H9 (cell line): ENCODE data around the gene GPC3. TPM values are rescaled to one million over a fixed set of nuclear protein-coding genes. Genes with fewer than 3 reads are reported as not detected.

Source experiments
- DNase-seq: peaks from one replicate; pipeline ENCODE4 v3.0.0-alpha.2; 2017
- H2AFZ ChIP-seq: one replicate; pipeline ENCODE4 v1.6.1; 2013; ENCODE audit warnings: mild to moderate bottlenecking, low read length, control low read depth, moderate library complexity
- H2AK5ac ChIP-seq: 2 replicates; pipeline ENCODE4 v1.6.1; 2013; ENCODE audit warnings: low read length, control low read depth, mixed read lengths; ENCODE audit not compliant: insufficient read length
- H2BK120ac ChIP-seq: one replicate; pipeline ENCODE4 v1.6.1; 2013; ENCODE audit warnings: low read depth, mild to moderate bottlenecking, low read length, control low read depth, inconsistent platforms; ENCODE audit not compliant: poor library complexity, severe bottlenecking
- H2BK12ac ChIP-seq: 2 replicates; pipeline ENCODE4 v1.6.1; 2013; ENCODE audit warnings: low read length, control low read depth, mixed read lengths, low read depth; ENCODE audit not compliant: insufficient read length
- H2BK15ac ChIP-seq: 2 replicates; pipeline ENCODE4 v1.6.1; 2013; ENCODE audit warnings: low read depth, low read length, control low read depth
- H2BK20ac ChIP-seq: one replicate; pipeline ENCODE4 v1.6.1; 2013; ENCODE audit warnings: low read depth, mild to moderate bottlenecking, low read length, control low read depth, inconsistent platforms; ENCODE audit not compliant: poor library complexity, severe bottlenecking
- H2BK5ac ChIP-seq: 2 replicates; pipeline ENCODE4 v1.6.1; 2013; ENCODE audit warnings: low read length, control low read depth, mixed read lengths; ENCODE audit not compliant: insufficient read length
- H3K14ac ChIP-seq: 2 replicates; pipeline ENCODE4 v1.6.1; 2013; ENCODE audit warnings: low read length, control low read depth; ENCODE audit not compliant: insufficient read depth
- H3K18ac ChIP-seq: 2 replicates; pipeline ENCODE4 v1.6.1; 2013; ENCODE audit warnings: low read depth, mild to moderate bottlenecking, mixed read lengths, low read length, control low read depth; ENCODE audit not compliant: insufficient read length
- H3K23ac ChIP-seq: 2 replicates; pipeline ENCODE4 v1.6.1; 2013; ENCODE audit warnings: low read length, control low read depth, mixed read lengths, low read depth; ENCODE audit not compliant: insufficient read length
- H3K23me2 ChIP-seq: 2 replicates; pipeline ENCODE4 v1.6.1; 2013; ENCODE audit warnings: low read depth, mild to moderate bottlenecking, mixed read lengths, low read length, control low read depth; ENCODE audit not compliant: insufficient read length, poor library complexity, severe bottlenecking
- H3K27ac ChIP-seq: 2 replicates; pipeline ENCODE4 v1.5.1; 2013; ENCODE audit warnings: low read length, control low read depth, mixed read lengths, low read depth; ENCODE audit not compliant: insufficient read length
- H3K27me3 ChIP-seq: 2 replicates; pipeline ENCODE4 v1.6.1; 2013; ENCODE audit warnings: low read length, control low read depth, inconsistent platforms; ENCODE audit not compliant: insufficient read depth
- H3K4ac ChIP-seq: 2 replicates; pipeline ENCODE4 v1.6.1; 2013; ENCODE audit warnings: low read depth, mild to moderate bottlenecking, control low read depth, inconsistent platforms, low read length, moderate library complexity
- H3K4me1 ChIP-seq: 2 replicates; pipeline ENCODE4 v1.6.1; 2013; ENCODE audit warnings: low read length, control low read depth, inconsistent platforms; ENCODE audit not compliant: insufficient read depth
- H3K4me2 ChIP-seq: 2 replicates; pipeline ENCODE4 v1.6.1; 2013; ENCODE audit warnings: low read length, control low read depth, mixed read lengths; ENCODE audit not compliant: insufficient read length, insufficient read depth
- H3K56ac ChIP-seq: 2 replicates; pipeline ENCODE4 v1.6.1; 2013; ENCODE audit warnings: low read depth, mild to moderate bottlenecking, mixed read lengths, low read length, control low read depth; ENCODE audit not compliant: insufficient read length
- H3K79me1 ChIP-seq: 2 replicates; pipeline ENCODE4 v1.6.1; 2013; ENCODE audit warnings: low read depth, mild to moderate bottlenecking, moderate library complexity, low read length, control low read depth, inconsistent platforms; ENCODE audit not compliant: insufficient read depth, poor library complexity, severe bottlenecking
- H3K79me2 ChIP-seq: 2 replicates; pipeline ENCODE4 v1.6.1; 2013; ENCODE audit warnings: low read length, control low read depth, inconsistent platforms; ENCODE audit not compliant: insufficient read depth
- H3K9ac ChIP-seq: 2 replicates; pipeline ENCODE4 v1.6.1; 2013; ENCODE audit warnings: low read length, control low read depth, mixed read lengths; ENCODE audit not compliant: insufficient read length; ENCODE audit errors: extremely low read depth
- H3K9me3 ChIP-seq: one replicate; pipeline ENCODE4 v1.6.1; 2013; ENCODE audit warnings: low read depth, low read length, inconsistent platforms; ENCODE audit not compliant: control insufficient read depth
- H3T11ph ChIP-seq: one replicate; pipeline ENCODE4 v1.6.1; 2013; ENCODE audit warnings: mild to moderate bottlenecking, low read length, control low read depth, inconsistent platforms
- H4K20me1 ChIP-seq: one replicate; pipeline ENCODE4 v1.6.1; 2013; ENCODE audit not compliant: control insufficient read depth, insufficient read length, insufficient read depth
- H4K5ac ChIP-seq: 2 replicates; pipeline ENCODE4 v1.6.1; 2013; ENCODE audit warnings: low read depth, mild to moderate bottlenecking, mixed read lengths, low read length, control low read depth; ENCODE audit not compliant: insufficient read length
- H4K8ac ChIP-seq: replicated peaks from 2 replicates; pipeline ENCODE4 v1.6.1; 2013; ENCODE audit warnings: low read length, control low read depth, mixed read lengths, low read depth; ENCODE audit not compliant: insufficient read length
- H4K91ac ChIP-seq: 2 replicates; pipeline ENCODE4 v1.6.1; 2013; ENCODE audit warnings: low read depth, mild to moderate bottlenecking, moderate library complexity, mixed read lengths, low read length, control low read depth; ENCODE audit not compliant: insufficient read length
- H3K27ac Mint-ChIP-seq, 3 experiments: 2 replicates in 2 of 3; 3 replicates in 1 of 3; pipeline ENCODE4 v1.8.0; 2020 to 2021; ENCODE audit warnings: mixed read lengths in 3 of 3, mild to moderate bottlenecking in 1 of 3, moderate library complexity in 1 of 3
- H3K27me3 Mint-ChIP-seq: 2 replicates; pipeline ENCODE4 v1.8.0; 2021; ENCODE audit warnings: low read depth, mild to moderate bottlenecking, moderate library complexity, mixed read lengths
- H3K36me3 Mint-ChIP-seq, 3 experiments: 2 replicates in 2 of 3; 3 replicates in 1 of 3; pipeline ENCODE4 v1.8.0; 2020 to 2021; ENCODE audit warnings: low read depth in 3 of 3, mixed read lengths in 3 of 3; ENCODE audit not compliant: insufficient read depth in 1 of 3
- H3K4me1 Mint-ChIP-seq, 2 experiments: 2 replicates each; pipeline ENCODE4 v1.8.0; 2020; ENCODE audit warnings: mixed read lengths in 2 of 2
- H3K4me3 Mint-ChIP-seq, 2 experiments: 2 replicates in 1 of 2; 3 replicates in 1 of 2; pipeline ENCODE4 v1.8.0; 2020 to 2021; ENCODE audit warnings: mild to moderate bottlenecking in 2 of 2, mixed read lengths in 2 of 2, moderate library complexity in 1 of 2
- H3K9me3 Mint-ChIP-seq, 2 experiments: 2 replicates in 1 of 2; 3 replicates in 1 of 2; pipeline ENCODE4 v1.8.0; 2020; ENCODE audit warnings: mild to moderate bottlenecking in 2 of 2, mixed read lengths in 2 of 2, moderate library complexity in 1 of 2
- CTCF ChIP-seq: fragments of 200-600 bp; sonication (generic); conservative IDR thresholded peaks from 3 replicates; pipeline ENCODE4 v1.8.0; 2021; ENCODE audit warnings: antibody characterized with exemption, mild to moderate bottlenecking
- WGBS: extraction: QIAGEN DNeasy Blood & Tissue Kit; methylation state at CpG from one replicate; pipeline ENCODE4 v1.1.7; 2013; ENCODE audit warnings: missing lambda C conversion rate, low lambda C conversion rate, mixed read lengths; ENCODE audit not compliant: insufficient read length; ENCODE audit errors: extremely low coverage; 5-methylcytosine and 5-hydroxymethylcytosine counted together
- total RNA-seq: library from RNA; stranded (reverse); gene quantifications from 2 replicates; pipeline ENCODE4 v1.2.1, GENCODE V29; 2021

The GPC3 gene
- total RNA-seq, 1 experiment from 2014 or later = 108 TPM

- H3K36me3 Mint-ChIP-seq = peaks cover 18 to 38% (median 24%) of the 10 kb centered on the region in 3 experiments
- Histone ChIP-seq H3K4ac (no peak overlapping the region), H3K23ac (no peak overlapping the region), H4K8ac (no peak overlapping the region), H4K5ac (no peak overlapping the region), H3K56ac (no peak overlapping the region), H3K27me3 (no peaks in the 10 kb centered on the region), H3K9ac (no peak overlapping the region), H3K79me2 (no peaks in the 10 kb centered on the region), H2BK5ac (no peak overlapping the region), H4K20me1 (no peaks in the 10 kb centered on the region), H3K14ac (no peak overlapping the region), H2BK15ac (no peak overlapping the region), H3K27ac (no peak overlapping the region), H3T11ph (no peak overlapping the region), H3K4me2 (no peak overlapping the region), H2BK12ac (no peak overlapping the region), H3K23me2 (no peaks in the 10 kb centered on the region), H2AK5ac (no peak overlapping the region), H2BK20ac (no peak overlapping the region), H3K79me1 (no peaks in the 10 kb centered on the region), H3K4me1 (peaks cover 3% of the 10 kb centered on the region; the same call in 1 of the 2 replicates), H3K18ac (no peak overlapping the region), H3K9me3 (no peaks in the 10 kb centered on the region), H2BK120ac (no peak overlapping the region), H2AFZ (no peak overlapping the region), H4K91ac (no peak overlapping the region)
- no peaks in the 10 kb centered on the region for H3K27me3 Mint-ChIP-seq
- no peak overlapping the region for H3K27ac Mint-ChIP-seq
- DNase-seq = no peak
- H3K9me3 Mint-ChIP-seq = peaks cover 17 to 22% of the 10 kb centered on the region in 2 experiments
- TF ChIP-seq CTCF = no peak
- H3K4me1 Mint-ChIP-seq = peaks cover 16 to 20% of the 10 kb centered on the region in 2 experiments
- no peak overlapping the region for H3K4me3 Mint-ChIP-seq
- WGBS = no CpG with 5 or more reads among the region's 4 CpGs
These were observed 434.5 kb downstream of the GPC3 start for GRCh38 chrX:133550665-133551485.
